GM23248 (cell line): ENCODE measurements around the gene PITPNM3. TPM values are rescaled to one million over a fixed set of nuclear protein-coding genes. Genes with fewer than 3 reads are reported as not detected.

ENCODE experiments used
- DNase-seq: peaks from one replicate; pipeline ENCODE4 v3.0.0-alpha.2; 2015
- H2AFZ ChIP-seq: fragments of 200-600 bp; sonication (generic); 2 replicates; pipeline ENCODE4 v1.6.1; 2016; ENCODE audit warnings: antibody characterized with exemption
- H3F3A ChIP-seq: fragments of 200-600 bp; sonication (generic); 2 replicates; pipeline ENCODE4 v1.6.1; 2016; ENCODE audit warnings: mild to moderate bottlenecking, antibody characterized with exemption, mixed run types; ENCODE audit not compliant: insufficient read depth
- H3K27ac ChIP-seq: fragments of 200-600 bp; sonication (generic); 2 replicates; pipeline ENCODE4 v1.5.1; 2016; ENCODE audit warnings: mild to moderate bottlenecking
- H3K27me3 ChIP-seq: fragments of 200-600 bp; sonication (generic); replicated peaks from 2 replicates; pipeline ENCODE4 v1.6.1; 2016; ENCODE audit warnings: mild to moderate bottlenecking; ENCODE audit not compliant: insufficient read depth
- H3K36me3 ChIP-seq: fragments of 200-600 bp; sonication (generic); 2 replicates; pipeline ENCODE4 v1.6.1; 2016; ENCODE audit warnings: low read depth, mild to moderate bottlenecking
- H3K4me1 ChIP-seq: fragments of 200-600 bp; sonication (generic); 2 replicates; pipeline ENCODE4 v1.6.1; 2016; ENCODE audit warnings: mild to moderate bottlenecking; ENCODE audit not compliant: insufficient read depth
- H3K4me2 ChIP-seq: fragments of 200-600 bp; sonication (generic); one replicate; pipeline ENCODE4 v1.6.1; 2016; ENCODE audit warnings: mild to moderate bottlenecking; ENCODE audit not compliant: unreplicated experiment
- H3K4me3 ChIP-seq: fragments of 200-600 bp; sonication (generic); 2 replicates; pipeline ENCODE4 v1.5.1; 2016; ENCODE audit warnings: mild to moderate bottlenecking
- H3K79me2 ChIP-seq: fragments of 200-600 bp; sonication (generic); 2 replicates; pipeline ENCODE4 v1.6.1; 2016; ENCODE audit warnings: mild to moderate bottlenecking; ENCODE audit not compliant: insufficient read depth
- H3K9ac ChIP-seq: fragments of 200-600 bp; sonication (generic); 2 replicates; pipeline ENCODE4 v1.6.1; 2016; ENCODE audit warnings: mild to moderate bottlenecking
- H3K9me2 ChIP-seq: fragments of 200-600 bp; sonication (generic); 2 replicates; pipeline ENCODE4 v1.6.1; 2016; ENCODE audit warnings: mixed run types, mild to moderate bottlenecking, moderate library complexity; ENCODE audit not compliant: insufficient read depth
- H3K9me3 ChIP-seq: fragments of 200-600 bp; sonication (generic); one replicate; pipeline ENCODE4 v1.6.1; 2017; ENCODE audit warnings: low read depth
- H4K20me1 ChIP-seq: fragments of 200-600 bp; sonication (generic); 2 replicates; pipeline ENCODE4 v1.6.0; 2016; ENCODE audit not compliant: insufficient read depth
- EZH2 ChIP-seq: fragments of 200-600 bp; sonication (generic); IDR thresholded peaks from 2 replicates; pipeline ENCODE4 v1.6.1; 2018; ENCODE audit warnings: antibody characterized with exemption, mild to moderate bottlenecking; ENCODE audit not compliant: insufficient read depth, poor library complexity, severe bottlenecking
- EZH2phosphoT487 ChIP-seq: fragments of 200-600 bp; sonication (generic); IDR thresholded peaks from 2 replicates; pipeline ENCODE4 v1.6.1; 2018; ENCODE audit warnings: antibody characterized with exemption, moderate library complexity, mild to moderate bottlenecking, low read depth; ENCODE audit not compliant: insufficient read depth
- WGBS, 2 experiments: methylation state at CpG; one replicate each; pipeline ENCODE4 v1.1.6; 2015 to 2017; ENCODE audit warnings: low lambda C conversion rate in 2 of 2, low coverage in 1 of 2; ENCODE audit errors: missing lambda C conversion rate in 2 of 2; 5-methylcytosine and 5-hydroxymethylcytosine counted together
- in situ Hi-C: fragments of 300-500 bp; cut with MboI; formaldehyde crosslinking; loops from 2 replicates; pipeline ENCODE4 v1.15.0; 2020
- polyA plus RNA-seq: library from polyadenylated mRNA; unstranded; fragments of >200 nt; fragmentation: Nextera tagmentation; extraction: Ambion mirVana; gene quantifications from 2 replicates; pipeline ENCODE4 v1.2.1, GENCODE V29; 2016
- total RNA-seq: library from RNA; depleted of rRNA; stranded (reverse); fragments of >200 nt; shearing (Covaris generic); gene quantifications from 2 replicates; pipeline ENCODE4 v1.2.3, GENCODE V29; 2014

The PITPNM3 gene
- total and polyA plus RNA-seq, 2 experiments from 2014 or later = 6.5 to 12.8 TPM

DNA sequence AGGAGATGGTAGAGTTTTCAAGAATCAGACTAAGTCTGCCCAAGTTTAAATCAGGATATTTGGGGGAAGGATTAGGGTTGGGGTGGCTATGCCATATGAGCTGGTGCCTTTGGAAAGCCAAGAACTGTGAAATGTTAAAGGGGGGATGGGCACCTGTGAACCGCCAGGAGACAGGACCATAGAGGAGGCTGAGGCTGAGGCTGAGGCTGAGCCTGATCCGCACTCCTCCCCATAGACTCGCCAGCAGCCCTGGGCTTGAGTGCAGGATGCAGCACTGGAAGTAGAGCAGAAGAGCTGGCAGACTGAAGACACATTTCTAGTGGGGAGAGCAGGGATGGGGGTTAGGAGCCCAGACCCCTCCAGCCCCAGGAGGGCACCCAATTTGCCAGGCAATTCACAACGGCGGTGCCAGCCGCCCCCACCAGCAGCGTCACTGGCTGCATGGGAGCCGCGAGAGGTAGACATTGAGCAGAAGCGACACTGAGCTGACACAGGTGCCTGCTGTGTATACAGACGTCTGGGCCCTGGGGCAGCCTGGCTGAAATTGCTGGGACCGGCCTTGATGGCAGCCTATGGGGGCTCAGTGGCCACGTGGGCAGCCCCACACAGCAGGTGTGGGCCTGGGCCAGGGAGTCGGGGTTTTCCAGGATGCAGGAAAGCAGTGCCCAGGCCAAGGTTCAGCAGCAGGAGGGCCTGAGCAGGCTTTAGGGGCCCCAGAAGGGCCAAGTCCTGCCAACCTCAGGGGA lies 102.9 kb downstream of the PITPNM3 start:
- Histone ChIP-seq H3K27ac (no peak overlapping the region), H3K4me3 (no peak overlapping the region), H3K79me2 (no peaks in the 10 kb centered on the region), H3K36me3 (no peaks in the 10 kb centered on the region), H3K4me1 (peaks cover 10% of the 10 kb centered on the region), H3K9ac (no peak overlapping the region), H3F3A (no peaks in the 10 kb centered on the region), H3K9me2 (no peaks in the 10 kb centered on the region), H4K20me1 (no peaks in the 10 kb centered on the region), H3K27me3 (no peaks in the 10 kb centered on the region), H2AFZ (no peak overlapping the region), H3K9me3 (no peaks in the 10 kb centered on the region), H3K4me2 (no peak overlapping the region)
- in situ Hi-C loops = no loop called here
- WGBS, 2 experiments = 89 to 96% methylated on average over 13 to 14 of the region's 14 CpGs
- no peak for TF ChIP-seq EZH2
- no peak for DNase-seq

DNA sequence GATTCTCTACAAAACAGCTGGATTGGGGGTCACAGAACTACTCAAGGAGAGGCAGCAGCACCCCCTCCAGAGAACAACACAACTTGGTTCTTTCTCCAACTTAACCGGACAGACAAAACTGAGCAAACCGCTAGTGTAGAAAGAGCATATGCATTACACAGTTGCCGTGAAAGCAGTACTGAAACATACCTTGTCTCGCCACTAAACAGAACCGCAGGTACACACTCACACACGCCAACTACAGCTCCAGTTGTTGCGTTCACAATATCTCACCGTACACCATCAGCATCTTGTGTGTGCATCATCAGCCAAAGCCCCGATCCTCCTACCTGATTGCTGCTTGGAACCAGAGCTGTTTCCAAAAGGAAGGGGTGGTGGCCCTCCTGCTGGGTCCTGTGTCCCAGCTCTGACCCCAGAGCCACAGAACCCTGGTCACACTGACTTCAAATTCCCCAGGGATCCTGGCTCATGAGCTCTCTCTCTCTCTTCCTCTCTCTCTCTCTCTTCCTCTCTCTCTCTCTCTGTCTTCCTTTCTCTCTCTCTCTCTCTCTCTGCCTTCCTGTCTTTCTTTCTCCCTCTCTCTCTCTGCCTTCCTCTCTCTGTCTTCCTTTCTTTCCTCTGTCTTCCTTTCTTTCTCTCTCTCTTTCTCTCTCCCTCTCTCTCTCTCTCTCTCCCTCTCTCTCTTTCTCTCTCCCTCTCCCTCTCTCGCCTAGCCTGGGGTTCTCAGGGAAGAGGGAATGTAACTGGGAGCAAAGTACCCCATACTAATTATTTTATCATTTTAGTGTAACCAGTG lies 103.7 kb downstream of the PITPNM3 start:
- WGBS, 2 experiments = 96 to 97% methylated on average over 10 of the region's 10 CpGs
- in situ Hi-C loops = no loop called here

DNA sequence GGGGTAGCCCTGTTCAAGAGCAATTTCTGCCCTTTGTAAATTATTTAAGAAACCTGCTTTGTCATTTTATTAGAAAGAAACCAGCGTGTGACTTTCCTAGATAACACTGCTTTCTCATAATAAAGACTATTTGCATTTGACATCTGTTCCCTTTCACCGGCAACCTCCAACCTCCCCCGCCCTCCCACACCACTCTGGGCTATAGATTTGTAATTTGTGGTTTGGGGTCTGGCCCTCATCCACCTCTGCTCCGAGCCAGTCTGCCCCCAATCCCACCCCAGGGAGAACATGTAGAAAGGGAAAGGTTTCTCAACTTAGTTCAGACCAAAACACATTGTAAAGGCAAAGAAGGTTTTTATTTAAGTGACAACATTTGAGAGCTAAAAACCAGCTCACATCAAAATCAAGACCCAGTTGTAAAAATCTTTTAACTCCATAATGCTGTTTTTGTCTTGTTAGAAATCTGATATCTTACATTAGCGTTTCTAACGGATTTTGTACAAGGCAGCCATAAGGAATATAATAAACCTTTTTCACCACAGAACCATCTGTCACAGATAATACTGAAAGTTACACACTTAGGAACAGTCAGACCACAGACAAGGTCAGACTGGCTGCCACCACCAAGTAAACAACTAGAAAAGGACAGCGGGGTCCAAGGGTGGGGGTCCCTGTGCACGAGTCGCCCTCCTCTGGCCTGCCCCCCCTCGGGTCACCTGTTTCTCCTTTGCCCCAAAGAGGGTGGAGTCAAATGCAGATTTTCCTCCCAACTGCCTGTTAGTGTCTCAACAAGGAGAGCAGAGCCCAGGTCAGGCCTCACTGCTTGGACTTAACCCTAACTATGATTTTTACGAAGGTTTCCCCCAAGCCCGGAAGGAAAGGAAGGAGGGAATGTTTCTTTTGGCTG lies 105.2 kb downstream of the PITPNM3 start:
- no peak for TF ChIP-seq EZH2phosphoT487
- TF ChIP-seq EZH2 = no peak
- H3K9me3 ChIP-seq = no peaks in the 10 kb centered on the region
- H4K20me1 ChIP-seq = no peaks in the 10 kb centered on the region
- no peak overlapping the region for H3K27ac ChIP-seq
- no peaks in the 10 kb centered on the region for H3K36me3 ChIP-seq
- no peaks in the 10 kb centered on the region for H3K9me2 ChIP-seq
- H3K4me3 ChIP-seq = no peak overlapping the region
- 58 to 64% methylated on average over 11 to 12 of the region's 12 CpGs for WGBS, 2 experiments
- DNase-seq = no peak
- H3K4me1 ChIP-seq = no peaks in the 10 kb centered on the region
- no peaks in the 10 kb centered on the region for H3K79me2 ChIP-seq
- no peak overlapping the region for H3K4me2 ChIP-seq
- H3F3A ChIP-seq = no peaks in the 10 kb centered on the region
- H3K9ac ChIP-seq = no peak overlapping the region
- no peak overlapping the region for H2AFZ ChIP-seq
- in situ Hi-C loops = no loop called here
- H3K27me3 ChIP-seq = no peaks in the 10 kb centered on the region

More for the DNA sequence above, 103.7 kb downstream of the PITPNM3 start:
- Histone ChIP-seq H3K4me2 (no peak overlapping the region), H2AFZ (no peak overlapping the region), H3K9me2 (no peaks in the 10 kb centered on the region), H3F3A (no peaks in the 10 kb centered on the region), H3K4me3 (no peak overlapping the region), H3K27me3 (no peaks in the 10 kb centered on the region), H3K4me1 (peaks cover 10% of the 10 kb centered on the region), H3K27ac (no peak overlapping the region), H3K9me3 (no peaks in the 10 kb centered on the region), H3K9ac (no peak overlapping the region), H4K20me1 (no peaks in the 10 kb centered on the region), H3K79me2 (no peaks in the 10 kb centered on the region), H3K36me3 (no peaks in the 10 kb centered on the region)
- TF ChIP-seq EZH2 = no peak
- TF ChIP-seq EZH2phosphoT487 = no peak
- DNase-seq = no peak

DNA sequence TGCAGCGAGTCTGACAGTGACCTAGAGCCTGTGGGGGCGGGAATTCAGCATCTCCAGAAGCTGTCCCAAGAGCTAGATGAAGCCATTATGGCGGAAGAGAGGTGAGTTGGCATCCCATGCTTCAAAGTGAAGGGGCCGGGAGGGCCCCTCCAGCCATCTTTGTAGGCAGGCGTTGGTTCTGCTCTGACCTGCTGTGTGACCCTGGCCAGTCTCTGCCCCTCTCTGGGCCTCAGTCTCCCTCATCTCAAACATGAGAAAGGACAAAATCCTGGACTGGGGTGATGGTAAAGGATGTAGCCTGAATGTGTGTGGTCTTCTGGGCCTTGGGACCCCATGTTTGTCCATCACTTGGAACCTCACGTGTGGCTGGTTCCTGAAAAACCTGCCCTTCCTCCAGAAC lies 107.0 kb downstream of the PITPNM3 start:
- in situ Hi-C loops = loop anchor here (25.0 kb wide), 2 partner anchors 987 to 1187 kb away; partner anchors contain the start of gene DHX33

More for the DNA sequence above, 107.0 kb downstream of the PITPNM3 start:
- Histone ChIP-seq H3K36me3 (no peaks in the 10 kb centered on the region), H3K79me2 (no peaks in the 10 kb centered on the region), H2AFZ (no peak overlapping the region), H4K20me1 (no peaks in the 10 kb centered on the region), H3K4me3 (no peak overlapping the region), H3K4me2 (no peak overlapping the region), H3K9me3 (no peaks in the 10 kb centered on the region), H3K27me3 (no peaks in the 10 kb centered on the region), H3K9me2 (no peaks in the 10 kb centered on the region), H3K4me1 (no peaks in the 10 kb centered on the region), H3K27ac (no peak overlapping the region), H3F3A (no peaks in the 10 kb centered on the region), H3K9ac (no peak overlapping the region)
- DNase-seq = no peak
- TF ChIP-seq EZH2phosphoT487 (no peak), EZH2 (no peak)
- WGBS, 2 experiments = 100% methylated on average over 6 of the region's 6 CpGs
